SK-N-SH treated with all-trans-retinoic acid at 6 μM for 48 hours (cell line): ENCODE results near the gene PTPRN2.

Source experiments
- ATAC-seq: fragments of 200-7000 bp; cut with Tn5 transposase; 3 replicates; pipeline ENCODE4 v1.9.1; 2020; ENCODE audit warnings: mild to moderate bottlenecking, moderate library complexity
- ARNTL ChIP-seq: fragments of 450-650 bp; formaldehyde crosslinking; IDR thresholded peaks from 2 replicates; pipeline ENCODE4 v1.5.0; 2020; ENCODE audit warnings: low read depth, mild to moderate bottlenecking, moderate library complexity, borderline replicate concordance
- CREB5 ChIP-seq: fragments of 250-450 bp; sonication (Bioruptor Pico); IDR thresholded peaks from 2 replicates; pipeline ENCODE4 v1.5.1; 2020; ENCODE audit warnings: low read depth, mild to moderate bottlenecking, moderate library complexity
- CSDC2 ChIP-seq: fragments of 250-450 bp; sonication (Bioruptor Pico); IDR thresholded peaks from 2 replicates; pipeline ENCODE4 v1.5.0; 2020; ENCODE audit warnings: mild to moderate bottlenecking, moderate library complexity
- CSRNP3 ChIP-seq: fragments of 250-450 bp; sonication (Bioruptor Pico); IDR thresholded peaks from 2 replicates; pipeline ENCODE4 v1.5.1; 2021; ENCODE audit warnings: mild to moderate bottlenecking, moderate library complexity
- ESRRG ChIP-seq: fragments of 250-450 bp; sonication (Bioruptor Pico); IDR thresholded peaks from 2 replicates; pipeline ENCODE4 v1.6.1; 2021; ENCODE audit warnings: mild to moderate bottlenecking
- GLIS3 ChIP-seq: fragments of 250-450 bp; sonication (Bioruptor Pico); IDR thresholded peaks from 2 replicates; pipeline ENCODE4 v1.5.0; 2020; ENCODE audit warnings: mild to moderate bottlenecking, moderate library complexity
- ISL1 ChIP-seq: fragments of 250-450 bp; sonication (Bioruptor Pico); IDR thresholded peaks from 2 replicates; pipeline ENCODE4 v2.1.2; 2022; ENCODE audit warnings: mild to moderate bottlenecking, moderate library complexity
- POU6F1 ChIP-seq: fragments of 250-450 bp; sonication (Bioruptor Pico); IDR thresholded peaks from 2 replicates; pipeline ENCODE4 v1.8.0; 2021; ENCODE audit warnings: low read depth, mild to moderate bottlenecking, moderate library complexity, borderline replicate concordance
- PPARA ChIP-seq: fragments of 250-450 bp; sonication (Bioruptor Pico); IDR thresholded peaks from 2 replicates; pipeline ENCODE4 v1.5.0; 2020; ENCODE audit warnings: mild to moderate bottlenecking, borderline replicate concordance
- RARB ChIP-seq: fragments of 250-450 bp; sonication (Bioruptor Pico); IDR thresholded peaks from 2 replicates; pipeline ENCODE4 v1.8.0; 2021; ENCODE audit warnings: mild to moderate bottlenecking, moderate library complexity
- SNAI2 ChIP-seq: fragments of 250-450 bp; sonication (Bioruptor Pico); IDR thresholded peaks from 2 replicates; pipeline ENCODE4 v1.5.0; 2020; ENCODE audit warnings: mild to moderate bottlenecking, moderate library complexity
- TCF4 ChIP-seq: fragments of 250-450 bp; sonication (Bioruptor Pico); IDR thresholded peaks from 2 replicates; pipeline ENCODE4 v1.8.0; 2021; ENCODE audit warnings: mild to moderate bottlenecking, moderate library complexity, borderline replicate concordance
- TOX ChIP-seq: fragments of 250-450 bp; sonication (Bioruptor Pico); IDR thresholded peaks from 2 replicates; pipeline ENCODE4 v1.8.0; 2021; ENCODE audit warnings: mild to moderate bottlenecking, moderate library complexity, borderline replicate concordance
- TSHZ2 ChIP-seq: fragments of 250-450 bp; sonication (Bioruptor Pico); IDR thresholded peaks from 2 replicates; pipeline ENCODE4 v1.5.0; 2020; ENCODE audit warnings: mild to moderate bottlenecking, moderate library complexity
- ZC3H10 ChIP-seq: fragments of 250-450 bp; sonication (Bioruptor Pico); IDR thresholded peaks from 2 replicates; pipeline ENCODE4 v1.5.1; 2021; ENCODE audit warnings: mild to moderate bottlenecking, moderate library complexity
- ZFP3 ChIP-seq: fragments of 250-450 bp; sonication (Bioruptor Pico); IDR thresholded peaks from 2 replicates; pipeline ENCODE4 v1.5.0; 2020; ENCODE audit warnings: mild to moderate bottlenecking, moderate library complexity
- ZFP30 ChIP-seq: fragments of 450-650 bp; formaldehyde crosslinking; IDR thresholded peaks from 2 replicates; pipeline ENCODE4 v1.5.0; 2022; ENCODE audit warnings: mild to moderate bottlenecking, moderate library complexity
- ZNF565 ChIP-seq: fragments of 450-650 bp; formaldehyde crosslinking; conservative IDR thresholded peaks from 2 replicates; pipeline ENCODE4 v1.5.0; 2020; ENCODE audit warnings: low read depth, mild to moderate bottlenecking, moderate library complexity
- ZNF70 ChIP-seq: fragments of 450-650 bp; formaldehyde crosslinking; IDR thresholded peaks from 2 replicates; pipeline ENCODE4 v1.5.0; 2020; ENCODE audit warnings: mild to moderate bottlenecking, moderate library complexity
- ZNF8 ChIP-seq: fragments of 450-650 bp; formaldehyde crosslinking; IDR thresholded peaks from 2 replicates; pipeline ENCODE4 v1.5.0; 2020; ENCODE audit warnings: mild to moderate bottlenecking, moderate library complexity

Gene PTPRN2

GRCh38 chr7:158186864-158187693 lies 400.5 kb downstream of the PTPRN2 start:
- TF ChIP-seq GLIS3 (no peak), ISL1 (no peak), TSHZ2 (CRISPR knock-in tag) (no peak), ZFP3 (CRISPR knock-in tag) (no peak), RARB (CRISPR knock-in tag) (no peak), CSRNP3 (no peak), ZNF8 (no peak), TCF4 (CRISPR knock-in tag) (no peak), ZNF70 (CRISPR knock-in tag) (no peak)
- no peak for ATAC-seq

GRCh38 chr7:158186406-158186805 lies 401.2 kb downstream of the PTPRN2 start:
- ATAC-seq, result no peak
- TF ChIP-seq POU6F1 (CRISPR knock-in tag) (no peak), CSRNP3 (no peak), CREB5 (CRISPR knock-in tag) (no peak), ISL1 (no peak), RARB (CRISPR knock-in tag) (no peak), CSDC2 (CRISPR knock-in tag) (no peak), ZNF70 (CRISPR knock-in tag) (no peak), ZFP3 (CRISPR knock-in tag) (no peak), ESRRG (CRISPR knock-in tag) (no peak), ZFP30 (CRISPR knock-in tag) (no peak), SNAI2 (CRISPR knock-in tag) (no peak), ZC3H10 (CRISPR knock-in tag) (no peak), PPARA (no peak)

- no peak for TF ChIP-seq TOX (CRISPR knock-in tag)
- ATAC-seq, result no peak
Measured at GRCh38 chr7:158185653-158186052, 402.0 kb downstream of the PTPRN2 start.

- ATAC-seq, result no peak
- TF ChIP-seq TCF4 (CRISPR knock-in tag) (no peak), PPARA (no peak), ARNTL (CRISPR knock-in tag) (no peak), CREB5 (CRISPR knock-in tag) (no peak), ZNF565 (CRISPR knock-in tag) (no peak), GLIS3 (no peak), ZNF8 (no peak), POU6F1 (CRISPR knock-in tag) (no peak), CSRNP3 (no peak), TOX (CRISPR knock-in tag) (no peak)
Measured at GRCh38 chr7:158183431-158183830, 404.2 kb downstream of the PTPRN2 start.
